Sigmoid colon (tissue), 7 donors: ENCODE measurements around the gene PSD4. TPM values are rescaled to one million over a fixed set of nuclear protein-coding genes. Genes with fewer than 3 reads are reported as not detected.

Experiments used
- DNase-seq: peaks from one replicate; pipeline ENCODE4 v3.0.0-alpha.2; 2019
- H3K27ac ChIP-seq, 4 donors: fragments of 200-600 bp; sonication (generic); one replicate each; pipeline ENCODE4 v1.5.1; 2016 to 2019; ENCODE audit warnings: mild to moderate bottlenecking in 1 of 4
- H3K27me3 ChIP-seq, 3 donors: fragments of 200-600 bp; sonication (generic); one replicate each; pipeline ENCODE4 v1.5.1; 2019; ENCODE audit warnings: mild to moderate bottlenecking in 1 of 3
- H3K36me3 ChIP-seq, 4 donors: fragments of 200-600 bp; sonication (generic); one replicate each; pipeline ENCODE4 v1.5.1; 2016 to 2019
- H3K4me1 ChIP-seq, 4 donors: fragments of 200-600 bp; sonication (generic); one replicate each; pipeline ENCODE4 v1.5.1; 2017 to 2019
- H3K4me3 ChIP-seq, 4 donors: fragments of 200-600 bp; sonication (generic); one replicate each; pipeline ENCODE4 v1.5.1; 2017 to 2019; ENCODE audit warnings: mild to moderate bottlenecking in 2 of 4, moderate library complexity in 1 of 4
- H3K9me3 ChIP-seq, 4 donors: fragments of 200-600 bp in 3 of 4; sonication (generic) in 3 of 4; one replicate each; pipeline versions ENCODE4 v1.5.1 to v1.6.1; 2013 to 2019
- CTCF ChIP-seq, 4 experiments: fragments of 450-650 bp in 3 of 4; fragments of 200-600 bp in 1 of 4; IDR thresholded peaks; one replicate each; pipeline ENCODE4 v1.5.1; 2016 to 2019; ENCODE audit warnings: antibody characterized with exemption in 4 of 4, mild to moderate bottlenecking in 3 of 4, moderate library complexity in 2 of 4
- EP300 ChIP-seq, 4 donors: sonication (generic); formaldehyde crosslinking; IDR thresholded peaks; one replicate each; pipeline ENCODE4 v1.6.1; 2017; ENCODE audit warnings: antibody characterized with exemption in 4 of 4
- POLR2A ChIP-seq, 2 donors: fragments of 450-650 bp; IDR thresholded peaks; one replicate each; pipeline ENCODE4 v1.6.1; 2016; ENCODE audit warnings: antibody characterized with exemption in 2 of 2, mild to moderate bottlenecking in 2 of 2, moderate library complexity in 2 of 2
- POLR2AphosphoS5 ChIP-seq, 4 donors: sonication (generic); formaldehyde crosslinking; IDR thresholded peaks; one replicate each; pipeline ENCODE4 v1.6.1; 2017; ENCODE audit warnings: antibody characterized with exemption in 4 of 4
- WGBS, 2 donors: extraction: QIAGEN DNeasy Blood & Tissue Kit; methylation state at CpG; one replicate each; pipeline ENCODE4 v1.1.7; 2013; 5-methylcytosine and 5-hydroxymethylcytosine counted together
- intact Hi-C: fragments of 100-400 bp; cut with DNase I; formaldehyde crosslinking; loops from one replicate; pipeline ENCODE4 v1.15.1; 2023
- polyA plus RNA-seq, 3 donors: library from polyadenylated mRNA; stranded (reverse); fragments of 200-250 nt; gene quantifications; one replicate each; pipeline ENCODE4 v1.2.3, GENCODE V29; 2013
- total RNA-seq, 4 donors: library from RNA; depleted of rRNA; stranded (reverse); fragments of >200 nt; gene quantifications; one replicate each; pipeline ENCODE4 v1.1.0, GENCODE V29; 2016
- donor health status: healthy with polysubstance abuse.
- donor health status: Bipolar disorder and iron deficiency.
- donor health status: healthy.

The PSD4 gene
- total and polyA plus RNA-seq, 7 donors = 1.4 to 51.6 (median 6.6) TPM

GRCh38 chr2:113238871-113239839 lies 65.4 kb downstream of the PSD4 start:
- 92 to 93% methylated on average over 9 of the region's 9 CpGs for WGBS, 2 donors
- H3K27ac ChIP-seq = peak overlapping the region; percentile 5 to 82 (median 56)
- intact Hi-C loops = no loop called here

GRCh38 chr2:113240150-113240914 lies 66.6 kb downstream of the PSD4 start:
- Histone ChIP-seq H3K36me3 (no peaks in the 10 kb centered on the region), H3K9me3 (no peaks in the 10 kb centered on the region), H3K27me3 (no peaks in the 10 kb centered on the region), H3K4me1 (peaks cover 0 to 28% (median 24%) of the 10 kb centered on the region in 4 donors), H3K27ac (peak overlapping the region; percentile 30 to 82 (median 64)), H3K4me3 (no peak overlapping the region)
- TF ChIP-seq POLR2A (IDR thresholded peaks at IDR 0.05) = no peak
- TF ChIP-seq CTCF (IDR thresholded peaks at IDR 0.05) = no peak
- TF ChIP-seq EP300 (IDR thresholded peaks at IDR 0.05) = peak in 2 of 4 donors; percentile 32 to 61
- peak in 3 of 4 donors; percentile 62 to 66 (median 63) for TF ChIP-seq POLR2AphosphoS5 (IDR thresholded peaks at IDR 0.05)
- peak; percentile 91 for DNase-seq
- intact Hi-C loops = no loop called here
- 29 to 37% methylated on average over 15 of the region's 15 CpGs for WGBS, 2 donors

More at GRCh38 chr2:113238871-113239839, 65.4 kb downstream of the PSD4 start:
- TF ChIP-seq CTCF (IDR thresholded peaks at IDR 0.05) = no peak
- peak in 1 of 4 donors; percentile 12 for TF ChIP-seq POLR2AphosphoS5 (IDR thresholded peaks at IDR 0.05)
- no peak for TF ChIP-seq POLR2A (IDR thresholded peaks at IDR 0.05)
- no peak for TF ChIP-seq EP300 (IDR thresholded peaks at IDR 0.05)
- Histone ChIP-seq H3K4me1 (peaks cover 0 to 28% (median 24%) of the 10 kb centered on the region in 4 donors), H3K27me3 (no peaks in the 10 kb centered on the region), H3K36me3 (no peaks in the 10 kb centered on the region), H3K9me3 (no peaks in the 10 kb centered on the region), H3K4me3 (no peak overlapping the region)
- peak; percentile 61 for DNase-seq

GRCh38 chr2:113240915-113241911 lies 67.4 kb downstream of the PSD4 start:
- Histone ChIP-seq H3K36me3 (no peaks in the 10 kb centered on the region), H3K9me3 (no peaks in the 10 kb centered on the region), H3K4me3 (no peak overlapping the region), H3K27me3 (no peaks in the 10 kb centered on the region), H3K4me1 (peaks cover 0 to 28% (median 24%) of the 10 kb centered on the region in 4 donors), H3K27ac (peak overlapping the region; percentile 30 to 82 (median 64))
- peak in 2 of 4 donors; percentile 25 to 82 for TF ChIP-seq POLR2AphosphoS5 (IDR thresholded peaks at IDR 0.05)
- TF ChIP-seq EP300 (IDR thresholded peaks at IDR 0.05) = peak in 3 of 4 donors; percentile 9 to 88 (median 44)
- TF ChIP-seq POLR2A (IDR thresholded peaks at IDR 0.05) = no peak
- no peak for TF ChIP-seq CTCF (IDR thresholded peaks at IDR 0.05)
- WGBS, 2 donors = 83 to 87% methylated on average over 18 of the region's 18 CpGs
- intact Hi-C loops = no loop called here
- DNase-seq = peak; percentile 87

GRCh38 chr2:113242327-113242726 lies 68.6 kb downstream of the PSD4 start:
- TF ChIP-seq POLR2A (IDR thresholded peaks at IDR 0.05) (no peak), CTCF (IDR thresholded peaks at IDR 0.05) (no peak), POLR2AphosphoS5 (IDR thresholded peaks at IDR 0.05) (no peak), EP300 (IDR thresholded peaks at IDR 0.05) (no peak)
- H3K4me3 ChIP-seq = no peak overlapping the region
- intact Hi-C loops = no loop called here
- H3K27me3 ChIP-seq = no peaks in the 10 kb centered on the region
- no peaks in the 10 kb centered on the region for H3K36me3 ChIP-seq
- H3K9me3 ChIP-seq = no peaks in the 10 kb centered on the region
- H3K4me1 ChIP-seq = peaks cover 0 to 27% (median 22%) of the 10 kb centered on the region in 4 donors
- WGBS, 2 donors = 92 to 95% methylated on average over 6 of the region's 6 CpGs
- H3K27ac ChIP-seq = peak overlapping the region in 1 of 4 donors; percentile 82
- DNase-seq = no peak
